Brain microvascular endothelial cell (primary cell): Measurements from ENCODE around the gene EPHA3.

Source experiments
- DNase-seq: peaks from one replicate; pipeline ENCODE4 v3.0.0-alpha.2; 2020
- H3K27ac ChIP-seq: fragments of 250-450 bp; sonication (Bioruptor Pico); 2 replicates; pipeline ENCODE4 v1.5.1; 2020; ENCODE audit warnings: mild to moderate bottlenecking, moderate library complexity
- H3K27me3 ChIP-seq: fragments of 250-450 bp; sonication (Bioruptor Pico); replicated peaks from 2 replicates; pipeline ENCODE4 v1.5.1; 2020; ENCODE audit warnings: mild to moderate bottlenecking
- H3K36me3 ChIP-seq: fragments of 250-450 bp; sonication (Bioruptor Pico); replicated peaks from 2 replicates; pipeline ENCODE4 v1.5.1; 2020; ENCODE audit warnings: mild to moderate bottlenecking
- H3K4me3 ChIP-seq: 2 replicates; pipeline ENCODE4 v1.5.1; 2011; ENCODE audit warnings: low read depth, mild to moderate bottlenecking, control low read depth, low read length, moderate library complexity
- CTCF ChIP-seq: IDR thresholded peaks from 2 replicates; pipeline ENCODE4 v1.5.1; 2011; ENCODE audit warnings: low read depth, mild to moderate bottlenecking, moderate library complexity, low read length, control low read depth, inconsistent platforms; ENCODE audit errors: missing control alignments
- in situ Hi-C: cut with HindIII; loops from 2 replicates; pipeline ENCODE4 v1.10.0; 2017; ENCODE audit warnings: low sequenced_read_pairs, low pct_ligation_motif_present

The EPHA3 gene

DNA sequence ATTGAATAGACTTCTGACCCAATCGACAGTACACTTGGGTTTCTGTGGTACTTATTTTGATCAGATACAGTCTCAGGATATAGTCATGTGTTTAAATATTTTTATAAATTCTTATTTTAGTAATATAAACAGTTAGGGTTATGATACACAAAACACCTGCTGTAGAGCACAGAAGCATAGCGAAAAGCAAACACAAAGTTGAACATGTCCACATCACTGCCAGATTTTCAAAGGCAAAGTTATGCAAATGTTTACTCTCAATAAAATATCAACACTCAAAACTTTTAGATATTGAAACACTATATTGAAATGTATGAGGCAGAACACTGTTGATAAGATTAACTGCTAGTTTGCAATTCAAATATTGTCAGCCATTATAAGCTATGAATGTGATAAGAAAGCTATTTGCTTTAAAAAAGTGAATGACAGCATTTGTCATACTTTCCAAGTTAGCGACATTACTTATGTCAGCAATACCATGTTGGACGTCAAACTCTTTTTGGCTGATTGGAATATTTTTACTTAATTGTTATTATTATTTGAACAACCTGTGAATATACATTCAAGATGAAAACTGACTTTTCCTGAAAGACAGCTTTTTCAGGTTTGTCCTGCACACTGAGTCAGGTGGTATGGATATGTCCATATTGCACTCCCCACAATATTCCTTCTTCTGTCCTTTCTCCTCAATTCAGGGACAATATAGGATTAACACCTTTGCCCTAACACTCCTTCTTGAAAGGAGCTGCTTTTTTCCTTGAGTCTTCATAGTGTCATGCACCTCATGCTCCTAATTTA is 367.1 kb downstream of the EPHA3 start:
- H3K36me3 ChIP-seq = no peaks in the 10 kb centered on the region
- in situ Hi-C loops = no loop called here
- no peak overlapping the region for H3K27ac ChIP-seq
- H3K4me3 ChIP-seq = no peak overlapping the region
- H3K27me3 ChIP-seq = no peaks in the 10 kb centered on the region
- no peak for TF ChIP-seq CTCF
- DNase-seq = no peak

GRCh38 chr3:89488800-89489580 is 381.6 kb downstream of the EPHA3 start:
- in situ Hi-C loops = no loop called here
- no peak for TF ChIP-seq CTCF
- H3K36me3 ChIP-seq = no peaks in the 10 kb centered on the region
- H3K27ac ChIP-seq = no peak overlapping the region
- no peaks in the 10 kb centered on the region for H3K27me3 ChIP-seq
- DNase-seq = no peak
- no peak overlapping the region for H3K4me3 ChIP-seq

DNA sequence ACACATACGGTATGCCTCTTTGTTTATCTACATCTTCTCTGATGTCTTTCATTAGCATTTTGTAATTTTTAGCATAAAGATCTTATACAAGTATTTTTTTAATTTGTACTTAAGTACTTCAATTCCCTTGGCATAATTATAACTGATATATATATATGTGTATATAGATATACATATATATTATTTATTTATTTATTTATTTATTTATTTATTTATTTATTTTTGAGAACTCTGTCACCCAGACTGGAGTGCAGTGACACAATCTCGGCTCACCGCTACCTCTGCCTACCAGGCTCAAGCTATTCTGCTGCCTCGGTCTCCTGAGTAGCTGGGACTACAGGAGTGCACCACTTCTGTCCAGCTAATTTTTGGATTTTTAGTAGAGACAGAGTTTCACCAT is 382.7 kb downstream of the EPHA3 start:
- no peaks in the 10 kb centered on the region for H3K36me3 ChIP-seq
- H3K27me3 ChIP-seq = no peaks in the 10 kb centered on the region
- no peak overlapping the region for H3K27ac ChIP-seq
- in situ Hi-C loops = no loop called here
- H3K4me3 ChIP-seq = no peak overlapping the region
- no peak for TF ChIP-seq CTCF
- no peak for DNase-seq

GRCh38 chr3:89494734-89495133 is 387.3 kb downstream of the EPHA3 start:
- no peak for TF ChIP-seq CTCF
- in situ Hi-C loops = no loop called here
- H3K4me3 ChIP-seq = no peak overlapping the region
- DNase-seq = no peak
- H3K27me3 ChIP-seq = no peaks in the 10 kb centered on the region
- H3K36me3 ChIP-seq = no peaks in the 10 kb centered on the region
- H3K27ac ChIP-seq = no peak overlapping the region

- Histone ChIP-seq H3K4me3 (no peak overlapping the region), H3K36me3 (no peaks in the 10 kb centered on the region), H3K27me3 (no peaks in the 10 kb centered on the region), H3K27ac (no peak overlapping the region)
- in situ Hi-C loops = no loop called here
- no peak for DNase-seq
- no peak for TF ChIP-seq CTCF
Measured at GRCh38 chr3:89503891-89504391, 396.5 kb downstream of the EPHA3 start.
